Nephron (organoid): ENCODE measurements around the gene OSBPL3.
A peak's percentile ranks its signal among the peaks of the same experiment; 100 is the strongest.

ENCODE experiments used
- H3K27ac Mint-ChIP-seq, 3 experiments: 2 replicates each; pipeline ENCODE4 v1.8.0; 2020; ENCODE audit warnings: mixed read lengths in 3 of 3, mild to moderate bottlenecking in 2 of 3, moderate library complexity in 1 of 3
- H3K27me3 Mint-ChIP-seq: 2 replicates; pipeline ENCODE4 v1.8.0; 2021; ENCODE audit warnings: low read depth, mild to moderate bottlenecking, moderate library complexity, mixed read lengths
- H3K36me3 Mint-ChIP-seq: 2 replicates; pipeline ENCODE4 v1.8.0; 2020; ENCODE audit warnings: low read depth, mixed read lengths
- H3K4me1 Mint-ChIP-seq: 2 replicates; pipeline ENCODE4 v1.8.0; 2020; ENCODE audit warnings: mixed read lengths
- H3K4me3 Mint-ChIP-seq, 3 experiments: 2 replicates each; pipeline ENCODE4 v1.8.0; 2020; ENCODE audit warnings: mild to moderate bottlenecking in 3 of 3, mixed read lengths in 3 of 3, moderate library complexity in 2 of 3
- H3K9me3 Mint-ChIP-seq: 2 replicates; pipeline ENCODE4 v1.8.0; 2020; ENCODE audit warnings: mixed read lengths
- CTCF ChIP-seq, 3 experiments: fragments of 200-600 bp; sonication (generic); IDR thresholded peaks; one replicate each; pipeline ENCODE4 v1.5.0; 2021; ENCODE audit warnings: antibody characterized with exemption in 3 of 3; ENCODE audit not compliant: unreplicated experiment in 3 of 3

Gene OSBPL3

GRCh38 chr7:24778543-24779282, 201.3 kb downstream of the OSBPL3 start:
- Mint-ChIP-seq H3K36me3 (no peaks in the 10 kb centered on the region), H3K27me3 (no peaks in the 10 kb centered on the region), H3K9me3 (no peaks in the 10 kb centered on the region), H3K4me3 (no peak overlapping the region), H3K27ac (no peak overlapping the region), H3K4me1 (peaks cover 5% of the 10 kb centered on the region)
- no peak for TF ChIP-seq CTCF (IDR thresholded peaks at IDR 0.05; ENCODE audit: unreplicated experiment in 3 of 3)

- no peak for TF ChIP-seq CTCF (IDR thresholded peaks at IDR 0.05; ENCODE audit: unreplicated experiment in 3 of 3)
- no peaks in the 10 kb centered on the region for H3K36me3 Mint-ChIP-seq
These were observed 202.2 kb downstream of the OSBPL3 start for GRCh38 chr7:24777806-24778205.

GRCh38 chr7:24773646-24774045, 206.3 kb downstream of the OSBPL3 start:
- H3K27ac Mint-ChIP-seq, result no peak overlapping the region
- TF ChIP-seq CTCF (IDR thresholded peaks at IDR 0.05; ENCODE audit: unreplicated experiment in 3 of 3), result no peak
- peaks cover 5% of the 10 kb centered on the region for H3K4me1 Mint-ChIP-seq
- H3K36me3 Mint-ChIP-seq, result no peaks in the 10 kb centered on the region
- H3K27me3 Mint-ChIP-seq, result no peaks in the 10 kb centered on the region
- H3K4me3 Mint-ChIP-seq, result no peak overlapping the region
- H3K9me3 Mint-ChIP-seq, result peaks cover 8% of the 10 kb centered on the region

More at GRCh38 chr7:24777806-24778205, 202.2 kb downstream of the OSBPL3 start:
- H3K27ac Mint-ChIP-seq, result peak overlapping the region in 2 of 3 experiments; percentile 12 to 35
- peaks cover 5% of the 10 kb centered on the region for H3K4me1 Mint-ChIP-seq
- no peak overlapping the region for H3K4me3 Mint-ChIP-seq
- H3K9me3 Mint-ChIP-seq, result no peaks in the 10 kb centered on the region
- no peaks in the 10 kb centered on the region for H3K27me3 Mint-ChIP-seq

- no peaks in the 10 kb centered on the region for H3K36me3 Mint-ChIP-seq
- TF ChIP-seq CTCF (IDR thresholded peaks at IDR 0.05; ENCODE audit: unreplicated experiment in 3 of 3), result no peak
- H3K4me1 Mint-ChIP-seq, result peaks cover 8% of the 10 kb centered on the region
- peaks cover 5% of the 10 kb centered on the region for H3K27me3 Mint-ChIP-seq
- no peak overlapping the region for H3K27ac Mint-ChIP-seq
- H3K4me3 Mint-ChIP-seq, result no peak overlapping the region
- peaks cover 8% of the 10 kb centered on the region for H3K9me3 Mint-ChIP-seq
These were observed 210.1 kb downstream of the OSBPL3 start for GRCh38 chr7:24769851-24770250.

GRCh38 chr7:24769014-24769830, 210.8 kb downstream of the OSBPL3 start:
- no peak overlapping the region for H3K4me3 Mint-ChIP-seq
- H3K27ac Mint-ChIP-seq, result no peak overlapping the region
- peaks cover 5% of the 10 kb centered on the region for H3K27me3 Mint-ChIP-seq
- H3K36me3 Mint-ChIP-seq, result no peaks in the 10 kb centered on the region
- peaks cover 8% of the 10 kb centered on the region for H3K9me3 Mint-ChIP-seq
- H3K4me1 Mint-ChIP-seq, result peaks cover 8% of the 10 kb centered on the region
- no peak for TF ChIP-seq CTCF (IDR thresholded peaks at IDR 0.05; ENCODE audit: unreplicated experiment in 3 of 3)
